AG04449 (cell line): ENCODE measurements around the gene RABGGTA.

Experiments used
- CTCF ChIA-PET: fragments of 350-600 bp; formaldehyde crosslinking; extraction: SDS; loops from one replicate; lab custom pipeline; 2021; ENCODE audit warnings: antibody characterized with exemption; lab: Yijun Ruan, JAX
- POLR2A ChIA-PET: fragments of 400-600, 350-600 bp; formaldehyde crosslinking; extraction: SDS; loops from one replicate; lab custom pipeline; 2020; ENCODE audit warnings: antibody characterized with exemption, inconsistent platforms; lab: Yijun Ruan, JAX
- DNase-seq: peaks from one replicate; pipeline ENCODE4 v3.0.0-alpha.2; 2010; ENCODE audit warnings: low read depth, low spot score
- H3K4me3 ChIP-seq: 2 replicates; pipeline ENCODE4 v1.5.1; 2011; ENCODE audit warnings: low read depth, mild to moderate bottlenecking, control low read depth, low read length
- TF ChIP-seq, protein P1 (sequence below): IDR thresholded peaks from one replicate; pipeline ENCODE4 v1.5.1; 2011; ENCODE audit warnings: mild to moderate bottlenecking, moderate library complexity, low read length, control low read depth, inconsistent platforms; ENCODE audit not compliant: insufficient read depth; ENCODE audit errors: missing control alignments

RABGGTA gene

DNA sequence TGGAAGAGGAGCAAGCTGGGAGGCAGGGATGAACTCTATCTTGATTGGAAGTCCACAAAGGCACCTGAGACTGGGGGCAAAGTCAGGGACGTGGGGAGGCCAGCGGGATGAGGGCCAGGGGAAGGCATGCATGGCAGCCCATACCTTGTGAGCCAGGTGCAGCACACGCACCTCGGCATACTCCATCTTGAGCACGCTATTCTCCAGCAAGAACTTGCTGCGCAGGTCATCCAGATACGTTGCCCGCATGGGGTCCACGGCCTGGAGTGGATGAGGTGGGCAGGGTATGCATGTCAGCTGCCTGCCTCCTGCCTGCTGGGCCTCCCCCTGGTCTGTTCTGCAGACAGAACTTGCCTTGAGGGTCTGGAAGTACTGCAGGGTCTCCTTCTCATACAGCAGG, 3.9 kb downstream of the RABGGTA start:
- H3K4me3 ChIP-seq = no peak overlapping the region
- DNase-seq = no peak
- CTCF ChIA-PET = interaction anchor here (0.7 to 6.1 kb wide), 4 partner anchors 8 to 41 kb away, joined by 3 to 57 read pairs (median 6); partner anchors contain the start of genes CIDEB, TGM1 and TINF2
- TF ChIP-seq, protein P1, sequence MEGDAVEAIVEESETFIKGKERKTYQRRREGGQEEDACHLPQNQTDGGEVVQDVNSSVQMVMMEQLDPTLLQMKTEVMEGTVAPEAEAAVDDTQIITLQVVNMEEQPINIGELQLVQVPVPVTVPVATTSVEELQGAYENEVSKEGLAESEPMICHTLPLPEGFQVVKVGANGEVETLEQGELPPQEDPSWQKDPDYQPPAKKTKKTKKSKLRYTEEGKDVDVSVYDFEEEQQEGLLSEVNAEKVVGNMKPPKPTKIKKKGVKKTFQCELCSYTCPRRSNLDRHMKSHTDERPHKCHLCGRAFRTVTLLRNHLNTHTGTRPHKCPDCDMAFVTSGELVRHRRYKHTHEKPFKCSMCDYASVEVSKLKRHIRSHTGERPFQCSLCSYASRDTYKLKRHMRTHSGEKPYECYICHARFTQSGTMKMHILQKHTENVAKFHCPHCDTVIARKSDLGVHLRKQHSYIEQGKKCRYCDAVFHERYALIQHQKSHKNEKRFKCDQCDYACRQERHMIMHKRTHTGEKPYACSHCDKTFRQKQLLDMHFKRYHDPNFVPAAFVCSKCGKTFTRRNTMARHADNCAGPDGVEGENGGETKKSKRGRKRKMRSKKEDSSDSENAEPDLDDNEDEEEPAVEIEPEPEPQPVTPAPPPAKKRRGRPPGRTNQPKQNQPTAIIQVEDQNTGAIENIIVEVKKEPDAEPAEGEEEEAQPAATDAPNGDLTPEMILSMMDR = no peak
- POLR2A ChIA-PET = interaction anchor here (1.0 kb wide), 1 partner anchor 25 kb away, joined by 3 read pairs; the partner anchor contains the start of gene TINF2

DNA sequence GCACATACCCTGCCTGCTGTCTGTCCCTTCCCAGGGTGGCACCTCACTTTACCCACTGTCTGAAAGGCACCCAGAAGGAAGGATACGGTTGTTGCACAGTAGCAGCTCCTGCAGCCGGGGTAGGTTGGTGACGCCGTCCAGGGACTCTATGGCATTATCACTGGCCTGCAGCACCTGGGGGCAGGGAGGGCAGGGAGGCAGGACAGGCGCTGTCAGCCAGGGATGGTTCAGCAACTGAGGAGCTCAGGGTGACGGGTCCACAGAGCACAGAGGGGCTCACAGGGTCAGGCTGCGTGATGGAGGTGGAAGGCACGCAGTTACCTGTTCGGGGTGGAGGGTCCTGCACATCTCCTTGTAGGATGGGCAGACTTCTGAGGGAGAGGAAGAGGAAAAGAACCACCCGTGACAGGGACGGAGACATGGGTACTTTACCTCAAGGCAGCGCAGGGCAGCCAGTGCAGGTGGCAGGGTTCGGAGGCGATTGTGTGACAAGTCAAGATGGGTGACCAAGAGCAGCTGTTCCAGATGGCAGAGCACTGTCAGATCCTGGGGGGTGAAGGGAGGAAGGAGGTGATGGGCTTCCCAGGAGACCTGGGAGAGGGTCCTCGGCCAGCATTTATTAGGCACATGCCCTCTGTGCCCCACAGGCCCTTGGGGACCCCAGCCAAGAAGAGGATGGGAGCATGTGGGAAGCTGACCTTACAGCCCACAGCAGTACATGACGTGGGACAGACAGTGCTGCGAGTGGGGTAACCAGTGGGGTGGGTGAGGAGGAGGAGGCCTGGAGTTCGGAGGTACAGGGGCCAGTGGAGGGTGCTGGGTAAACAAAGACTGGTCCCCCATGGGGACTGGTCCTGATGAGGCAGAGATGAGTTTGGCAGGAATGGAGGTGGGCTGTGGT, 4.8 kb downstream of the RABGGTA start:
- DNase-seq = no peak
- POLR2A ChIA-PET = no interaction called here
- TF ChIP-seq, protein P1 = no peak
- CTCF ChIA-PET = interaction anchor here (1.5 to 16.0 kb wide), 3 partner anchors 22 to 30 kb away, joined by 4 to 155 read pairs (median 8); partner anchors contain the start of gene TINF2
- H3K4me3 ChIP-seq = no peak overlapping the region

DNA sequence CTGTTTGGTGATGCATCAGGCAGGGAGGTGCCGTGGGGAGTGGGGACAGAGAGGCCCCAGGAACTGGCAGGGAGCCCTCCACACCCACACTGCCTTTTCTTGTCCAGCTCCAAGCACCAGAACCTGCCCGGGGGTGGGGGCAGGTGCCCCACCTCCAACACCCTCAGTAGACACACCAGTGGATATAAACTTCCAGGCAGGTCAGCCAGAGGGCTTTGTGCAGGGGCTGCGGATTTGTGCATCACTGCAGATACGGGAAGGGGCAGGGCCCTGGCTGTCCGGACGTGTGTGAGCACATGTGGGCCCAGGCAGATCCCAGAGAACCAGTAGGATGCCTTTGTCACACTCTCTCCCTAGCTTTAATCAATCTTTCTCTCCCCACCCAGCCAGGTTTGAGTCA, 7.1 kb downstream of the RABGGTA start:
- DNase-seq = no peak
- ChIA-PET CTCF (interaction anchor here (1.8 to 16.0 kb wide), 2 partner anchors 20 to 43 kb away, joined by 4 to 155 read pairs; partner anchors contain the start of genes CIDEB and TINF2), POLR2A (interaction anchor here (1.0 kb wide), 1 partner anchor 39 kb away, joined by 4 read pairs; no protein-coding TSS in a partner anchor)
- TF ChIP-seq, protein P1 = no peak
- no peak overlapping the region for H3K4me3 ChIP-seq

DNA sequence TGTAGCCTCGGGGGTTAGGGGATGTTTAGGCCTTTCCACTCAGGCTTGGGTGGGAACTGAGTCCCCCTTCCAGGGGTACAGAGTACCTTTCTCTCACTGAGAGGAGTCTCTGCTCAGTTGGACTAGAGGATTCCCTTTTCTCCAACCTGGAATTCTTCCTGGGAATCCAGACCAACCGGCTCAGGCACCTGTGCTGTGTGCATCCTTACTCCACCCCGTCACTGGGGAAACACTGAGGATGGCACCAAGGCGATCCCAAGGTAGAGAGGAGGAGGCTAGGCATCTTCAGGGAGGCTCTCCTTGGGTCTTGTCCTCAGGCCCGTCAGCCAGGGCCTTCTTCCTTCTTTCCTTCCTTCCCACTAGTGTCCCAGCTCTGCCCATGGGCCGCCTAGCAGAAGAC, 7.5 kb downstream of the RABGGTA start:
- TF ChIP-seq, protein P1 = no peak
- H3K4me3 ChIP-seq = no peak overlapping the region
- CTCF ChIA-PET = interaction anchor here (1.8 to 16.0 kb wide), 3 partner anchors 6 to 44 kb away, joined by 4 to 155 read pairs (median 57); partner anchors contain the start of genes CIDEB, RABGGTA and TINF2
- no peak for DNase-seq
- POLR2A ChIA-PET = no interaction called here

DNA sequence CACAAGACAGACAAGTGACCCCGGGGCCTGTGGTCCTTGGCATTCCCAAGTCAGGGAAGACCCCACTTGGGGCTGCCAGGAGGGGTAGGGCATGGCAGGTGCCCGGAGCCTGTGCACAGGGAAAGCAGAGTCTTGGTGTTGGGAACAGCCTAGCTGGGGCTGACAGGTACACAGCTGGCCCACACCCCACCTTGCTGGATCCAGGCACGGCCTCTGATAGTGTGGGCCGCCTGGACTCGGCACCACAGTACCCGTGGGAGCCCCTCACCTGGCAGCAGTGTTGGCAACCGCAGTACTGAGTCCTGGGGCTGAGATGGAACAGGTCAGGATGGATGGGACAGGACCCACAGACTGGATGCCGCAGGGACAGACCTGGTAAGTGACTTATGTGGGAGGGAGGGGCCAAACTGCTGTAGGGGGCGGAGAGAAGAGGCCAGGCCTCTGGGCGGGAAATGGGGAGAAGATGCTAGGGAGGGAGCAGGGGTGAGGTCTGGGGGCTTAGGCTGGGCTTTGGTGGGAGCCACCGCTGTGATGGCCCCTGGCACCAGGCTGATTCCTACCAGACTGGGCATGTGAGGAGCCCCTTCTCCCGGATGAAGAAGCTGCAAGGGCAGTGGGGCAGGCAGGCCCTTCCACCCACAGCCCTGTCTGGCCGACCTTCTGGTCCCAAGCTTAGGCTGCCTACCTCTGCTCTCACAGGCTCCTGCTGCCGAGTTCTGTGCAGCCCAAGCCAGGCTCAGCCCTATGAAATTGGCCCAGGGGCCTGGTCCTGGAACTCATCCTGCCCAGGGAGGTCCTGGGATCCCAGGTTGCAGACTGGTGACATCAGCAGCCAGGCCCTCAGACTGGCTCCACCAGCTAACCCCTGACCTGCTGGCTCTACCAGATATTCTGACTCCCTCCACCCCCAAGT, 8.3 kb downstream of the RABGGTA start, which contains the start of gene TGM1:
Gene TGM1 (minus strand): TSS at position 357 of the 913 bp plus-strand sequence. CDS start 825 bp downstream, outside the sequence.
- ChIA-PET POLR2A (no interaction called here), CTCF (interaction anchor here (1.0 to 16.0 kb wide), 3 partner anchors 7 to 44 kb away, joined by 3 to 155 read pairs (median 57); partner anchors contain the start of genes RABGGTA and TINF2)
- no peak within 1 kb of the TSS for H3K4me3 ChIP-seq
- DNase-seq = no peak
- TF ChIP-seq, protein P1 = no peak
